Activated CD4-positive, alpha-beta T cell treated with anti-CD3 and anti-CD28 coated beads, Interleukin-2, amount 50 U/mL, for 1 hour (primary cell): ENCODE results near the gene TTYH1.

Experiments
- DNase-seq: peaks from one replicate; pipeline ENCODE4 v3.0.0-alpha.2; 2020

Gene TTYH1

GRCh38 chr19:54393381-54393780, 21.9 kb upstream of the TTYH1 start:
- DNase-seq, result no peak

- DNase-seq, result no peak
Measured at GRCh38 chr19:54395685-54396084, 19.6 kb upstream of the TTYH1 start.

DNA sequence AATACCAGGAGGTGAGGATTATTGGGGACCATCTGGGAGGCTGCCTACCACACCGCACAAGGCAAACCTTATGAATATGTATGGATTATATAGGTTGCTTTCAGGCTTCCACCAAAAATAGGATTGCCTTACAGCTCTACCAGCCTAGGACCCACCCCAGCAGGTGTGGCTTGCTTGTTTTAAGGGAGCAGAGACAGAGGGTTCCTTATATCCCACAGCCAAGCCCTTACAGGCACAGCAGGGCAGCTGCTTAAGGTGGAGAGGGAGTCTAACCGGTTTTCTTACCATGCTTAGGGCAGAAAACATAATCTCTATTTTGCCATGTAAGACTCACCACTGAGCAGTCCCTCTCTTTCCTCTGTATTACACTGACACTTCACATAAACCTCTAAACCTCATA, 16.1 kb upstream of the TTYH1 start:
- no peak for DNase-seq

GRCh38 chr19:54400913-54401312, 14.4 kb upstream of the TTYH1 start:
- DNase-seq, result no peak

DNA sequence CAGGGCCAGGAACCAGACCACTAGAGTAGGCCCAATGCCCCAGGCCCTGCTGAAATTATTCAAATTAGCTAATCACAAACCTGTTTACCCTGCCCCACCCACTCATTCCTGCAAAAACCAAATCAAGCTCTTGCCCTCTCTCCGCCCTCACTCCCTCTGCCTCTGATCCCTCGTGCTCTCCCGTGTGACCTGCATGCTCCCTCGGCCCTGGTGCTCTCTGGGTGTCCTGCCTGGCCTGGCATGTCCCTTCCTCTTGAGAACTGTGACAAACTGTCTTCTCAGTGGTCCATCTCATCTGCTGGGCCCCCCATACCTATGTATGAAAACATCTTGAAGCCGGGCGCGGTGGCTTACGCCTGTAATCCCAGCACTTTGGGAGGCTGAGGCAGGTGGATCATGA, 12.2 kb upstream of the TTYH1 start:
- no peak for DNase-seq

GRCh38 chr19:54405628-54406027, 9.6 kb upstream of the TTYH1 start:
- no peak for DNase-seq

GRCh38 chr19:54407780-54408179, 7.5 kb upstream of the TTYH1 start:
- DNase-seq, result no peak

- DNase-seq, result no peak
Measured at GRCh38 chr19:54408456-54409026, 6.7 kb upstream of the TTYH1 start.

GRCh38 chr19:54411033-54411432, 4.2 kb upstream of the TTYH1 start:
- DNase-seq, result no peak

- no peak for DNase-seq
Measured at GRCh38 chr19:54412877-54413276, 2.4 kb upstream of the TTYH1 start.

GRCh38 chr19:54414156-54414555, 1.1 kb upstream of the TTYH1 start:
- DNase-seq, result no peak

- DNase-seq, result no peak
Measured at GRCh38 chr19:54415901-54416673, 823 bp downstream of the TTYH1 start.

DNA sequence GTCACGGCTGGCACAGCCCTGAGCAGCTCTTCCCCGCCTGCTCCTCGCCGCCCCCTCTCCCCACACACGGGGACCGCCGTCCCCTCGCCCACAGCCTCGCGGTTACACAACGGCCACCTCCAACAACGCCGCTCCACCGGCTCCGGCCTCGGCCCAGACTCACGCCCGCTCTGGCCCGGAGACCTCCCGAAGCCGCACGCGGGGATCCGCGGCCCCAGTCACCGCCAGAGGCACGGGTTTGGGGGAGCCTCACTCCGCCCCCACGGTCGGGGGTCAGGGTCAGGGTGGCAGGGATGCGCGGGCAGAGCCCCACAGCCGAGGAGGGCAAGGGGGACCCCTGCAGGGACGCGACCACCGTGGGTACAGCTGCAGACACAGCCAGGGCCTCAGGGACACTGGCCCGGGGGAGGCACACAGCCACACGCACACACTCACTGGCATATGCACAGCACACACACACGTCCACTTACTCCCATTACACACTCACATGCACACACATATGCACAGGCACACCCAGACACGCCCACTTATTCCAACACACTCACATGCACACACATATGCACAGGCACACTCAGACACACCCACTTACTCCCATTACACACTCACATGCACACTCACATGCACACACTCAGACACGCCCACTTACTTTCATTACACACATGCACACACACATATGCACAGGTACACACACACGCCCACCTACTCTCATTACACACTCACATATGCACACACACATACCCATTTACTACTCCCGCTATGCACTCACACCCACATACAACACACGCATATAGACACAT, 1.6 kb downstream of the TTYH1 start:
- no peak for DNase-seq

GRCh38 chr19:54418030-54418929, 3.0 kb downstream of the TTYH1 start:
- no peak for DNase-seq

DNA sequence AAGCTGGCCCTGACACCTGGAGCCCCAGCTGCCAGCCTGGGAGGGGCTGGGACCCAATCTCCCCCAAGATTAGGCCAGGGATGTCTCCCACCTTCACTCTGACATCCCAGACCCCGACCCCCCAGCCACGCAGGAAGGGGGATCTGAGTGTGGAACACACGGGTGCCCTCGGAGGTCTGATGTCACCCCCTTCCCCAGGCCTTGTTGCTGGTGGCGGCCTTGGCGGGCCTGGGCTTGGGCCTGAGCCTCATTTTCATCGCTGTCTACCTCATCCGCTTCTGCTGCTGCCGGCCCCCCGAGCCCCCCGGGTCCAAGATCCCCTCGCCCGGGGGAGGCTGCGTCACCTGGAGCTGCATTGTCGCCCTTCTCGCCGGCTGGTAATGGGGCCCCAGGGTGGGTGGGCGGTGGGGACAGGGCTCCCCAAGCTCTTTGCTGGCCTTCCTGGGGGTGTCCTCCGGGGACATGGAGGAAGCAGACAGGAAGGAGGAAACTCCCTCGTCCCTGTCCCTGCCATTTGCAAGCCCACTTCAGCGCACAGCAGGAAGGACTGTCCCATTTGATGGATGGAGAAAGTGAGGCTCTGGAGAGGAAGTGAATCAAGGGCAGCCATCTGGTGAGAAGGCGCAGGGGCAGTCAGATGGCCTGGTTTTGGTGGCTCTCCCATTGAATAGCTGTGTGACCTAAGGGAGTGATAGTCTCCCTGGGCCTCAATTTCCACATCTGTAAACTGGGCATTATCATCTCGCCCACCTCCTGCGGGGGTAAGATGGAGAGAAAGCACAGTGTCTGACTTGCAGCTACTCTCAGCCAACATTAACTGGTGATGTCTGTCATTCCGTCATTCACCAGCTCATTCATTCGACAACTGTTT, 3.9 kb downstream of the TTYH1 start:
- no peak for DNase-seq

DNA sequence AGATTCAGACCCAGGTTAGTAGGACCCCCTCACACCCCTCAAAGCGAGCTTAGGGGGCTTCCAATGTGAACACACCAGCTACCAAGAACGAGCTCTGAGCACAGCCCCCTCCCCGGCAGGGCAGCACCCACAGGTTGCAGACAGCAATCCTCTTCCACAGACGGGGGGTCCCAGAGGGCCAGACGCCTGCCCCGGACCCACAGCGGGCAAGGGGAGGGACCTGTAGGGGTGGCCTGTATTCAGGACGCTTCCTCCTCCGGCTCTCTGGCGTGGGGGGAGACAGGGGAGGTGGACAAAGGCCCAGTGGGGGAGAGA, 4.8 kb downstream of the TTYH1 start:
- no peak for DNase-seq

DNA sequence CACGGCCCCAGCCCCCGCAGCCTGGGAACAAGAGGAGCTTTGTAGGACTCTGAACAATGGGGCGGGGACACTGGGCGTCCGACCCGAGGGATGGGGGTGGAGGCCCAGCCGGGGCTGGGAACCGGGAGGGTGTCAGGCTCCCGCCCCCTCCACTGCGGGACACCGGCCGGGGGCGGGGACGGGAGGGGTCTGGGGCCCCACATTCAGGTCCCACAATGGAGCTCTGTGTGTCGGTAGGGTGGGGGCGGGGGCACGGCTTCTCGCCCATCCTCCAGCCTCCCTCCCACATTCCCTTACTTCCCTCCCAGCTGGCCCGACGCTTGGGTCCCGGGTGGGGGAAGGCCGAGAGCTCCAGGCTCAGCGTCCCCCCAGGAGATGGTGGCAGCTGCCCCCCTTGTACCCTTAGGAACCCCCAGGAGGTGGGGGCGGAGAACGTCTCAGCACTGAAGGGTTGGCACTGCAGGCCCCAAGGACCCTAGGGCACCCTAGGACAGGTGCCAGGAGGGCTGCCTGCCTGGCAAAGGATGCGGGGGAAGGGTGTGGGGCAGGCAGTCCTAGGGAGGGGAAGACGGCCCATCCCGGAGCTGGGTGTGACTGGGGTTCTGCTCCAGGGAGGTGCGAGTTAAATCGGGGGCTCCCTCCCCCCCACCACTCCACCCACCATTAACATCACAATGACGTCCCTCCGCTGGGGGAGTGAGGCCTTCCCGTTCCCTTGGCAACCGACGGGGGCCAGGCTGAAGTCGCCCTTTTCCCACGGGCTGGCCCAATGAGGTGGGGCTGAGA, 5.3 kb downstream of the TTYH1 start:
- no peak for DNase-seq

- no peak for DNase-seq
Measured at GRCh38 chr19:54421169-54421516, 5.9 kb downstream of the TTYH1 start.

DNA sequence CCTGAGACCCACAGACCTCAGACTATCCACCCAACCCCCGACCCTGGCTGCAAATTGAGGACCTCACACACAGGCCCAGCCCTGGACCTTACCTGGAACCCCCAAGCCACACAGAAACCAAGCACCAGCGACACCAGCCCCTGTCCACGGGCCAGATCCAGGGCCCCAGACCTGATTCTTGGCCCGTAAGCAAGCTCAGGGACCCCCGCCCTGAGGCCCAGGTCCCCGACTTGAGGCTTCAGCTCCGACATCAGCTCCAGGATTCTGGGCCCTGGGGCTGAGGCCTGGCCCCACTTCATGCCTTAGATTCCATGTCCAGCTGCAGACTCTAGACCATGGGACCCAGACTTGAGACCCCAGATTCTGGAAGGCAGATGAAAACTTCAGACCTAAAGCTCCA, 6.3 kb downstream of the TTYH1 start:
- DNase-seq, result no peak

- no peak for DNase-seq
Measured at GRCh38 chr19:54422136-54422535, 6.9 kb downstream of the TTYH1 start.

DNA sequence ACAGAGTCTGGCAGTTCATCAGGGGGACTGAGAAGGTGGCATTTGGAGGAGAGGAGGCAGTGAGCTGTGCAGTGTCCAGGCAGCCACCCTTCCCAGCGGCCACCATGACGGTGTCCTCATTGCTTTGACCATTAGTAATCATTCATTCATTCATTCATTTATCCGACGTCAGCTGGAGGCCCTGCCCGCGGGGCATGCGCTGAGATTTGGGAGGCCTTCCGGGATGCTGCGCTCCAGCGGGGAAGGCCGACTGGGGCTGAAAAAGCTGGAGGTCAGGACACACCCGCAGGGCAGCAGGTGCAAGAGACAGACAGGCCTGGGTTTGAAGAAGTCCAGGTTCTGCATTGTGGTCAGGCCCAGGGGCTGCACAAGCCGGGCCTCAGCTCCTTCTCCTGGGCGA, 8.9 kb downstream of the TTYH1 start:
- DNase-seq, result no peak
